Neural crest cell (in vitro differentiated cells): ENCODE data around the gene TRMU. TPM values are rescaled to one million over a fixed set of nuclear protein-coding genes. Genes with fewer than 3 reads are reported as not detected.

ENCODE experiments used
- DNase-seq: peaks from one replicate; pipeline ENCODE4 v3.0.0; 2021; ENCODE audit warnings: low read depth, mixed read lengths, low spot score
- H3K27ac Mint-ChIP-seq: one replicate; pipeline ENCODE4 v1.8.0; 2021; ENCODE audit warnings: mild to moderate bottlenecking, mixed read lengths; ENCODE audit not compliant: unreplicated experiment
- H3K27me3 Mint-ChIP-seq: 2 replicates; pipeline ENCODE4 v1.8.0; 2021; ENCODE audit warnings: low read depth, mild to moderate bottlenecking, mixed read lengths
- H3K36me3 Mint-ChIP-seq: 2 replicates; pipeline ENCODE4 v1.8.0; 2021; ENCODE audit warnings: low read depth, mild to moderate bottlenecking, mixed read lengths
- H3K4me1 Mint-ChIP-seq: 2 replicates; pipeline ENCODE4 v1.8.0; 2021; ENCODE audit warnings: mixed read lengths
- H3K4me3 Mint-ChIP-seq: one replicate; pipeline ENCODE4 v1.8.0; 2021; ENCODE audit warnings: mild to moderate bottlenecking, mixed read lengths
- H3K9me3 Mint-ChIP-seq: 2 replicates; pipeline ENCODE4 v1.8.0; 2021; ENCODE audit warnings: mixed read lengths
- CTCF ChIP-seq: fragments of 200-600 bp; sonication (generic); conservative IDR thresholded peaks from 2 replicates; pipeline ENCODE4 v1.5.0; 2021; ENCODE audit warnings: antibody characterized with exemption, mild to moderate bottlenecking
- total RNA-seq: library from RNA; stranded (reverse); gene quantifications from 2 replicates; pipeline ENCODE4 v1.2.1, GENCODE V29; 2021

TRMU gene
- total RNA-seq, 1 donor from 2014 or later: 87.0 TPM

- DNase-seq: no peak
- Mint-ChIP-seq H3K9me3 (no peaks in the 10 kb centered on the region), H3K4me1 (no peaks in the 10 kb centered on the region), H3K27ac (no peak overlapping the region), H3K4me3 (no peak overlapping the region), H3K36me3 (peaks cover 7% of the 10 kb centered on the region), H3K27me3 (no peaks in the 10 kb centered on the region)
- TF ChIP-seq CTCF: no peak
Measured at GRCh38 chr22:46326066-46326680, 9.3 kb upstream of the TRMU start.

GRCh38 chr22:46327691-46328465, 7.6 kb upstream of the TRMU start:
- H3K9me3 Mint-ChIP-seq: no peaks in the 10 kb centered on the region
- no peaks in the 10 kb centered on the region for H3K4me1 Mint-ChIP-seq
- H3K36me3 Mint-ChIP-seq: peaks cover 7% of the 10 kb centered on the region
- DNase-seq: no peak
- no peak overlapping the region for H3K4me3 Mint-ChIP-seq
- no peak for TF ChIP-seq CTCF
- no peak overlapping the region for H3K27ac Mint-ChIP-seq
- H3K27me3 Mint-ChIP-seq: no peaks in the 10 kb centered on the region

- Mint-ChIP-seq H3K4me1 (no peaks in the 10 kb centered on the region), H3K4me3 (no peak overlapping the region), H3K27ac (no peak overlapping the region), H3K27me3 (no peaks in the 10 kb centered on the region), H3K9me3 (no peaks in the 10 kb centered on the region), H3K36me3 (peaks cover 8% of the 10 kb centered on the region)
- DNase-seq: no peak
- TF ChIP-seq CTCF: no peak
Measured at GRCh38 chr22:46328797-46329196, 6.7 kb upstream of the TRMU start.

GRCh38 chr22:46329616-46330015, 5.9 kb upstream of the TRMU start:
- peaks cover 8% of the 10 kb centered on the region for H3K36me3 Mint-ChIP-seq
- H3K27me3 Mint-ChIP-seq: no peaks in the 10 kb centered on the region
- no peaks in the 10 kb centered on the region for H3K9me3 Mint-ChIP-seq

GRCh38 chr22:46330426-46330825, 5.1 kb upstream of the TRMU start:
- Mint-ChIP-seq H3K4me1 (peaks cover 8% of the 10 kb centered on the region), H3K36me3 (peaks cover 8% of the 10 kb centered on the region), H3K4me3 (no peak overlapping the region), H3K9me3 (no peaks in the 10 kb centered on the region), H3K27me3 (no peaks in the 10 kb centered on the region), H3K27ac (no peak overlapping the region)
- DNase-seq: no peak
- TF ChIP-seq CTCF: no peak

More at GRCh38 chr22:46329616-46330015, 5.9 kb upstream of the TRMU start:
- no peak for DNase-seq
- H3K4me3 Mint-ChIP-seq: no peak overlapping the region
- peaks cover 4% of the 10 kb centered on the region for H3K4me1 Mint-ChIP-seq
- TF ChIP-seq CTCF: no peak
- H3K27ac Mint-ChIP-seq: no peak overlapping the region
